GM12878 (cell line): ENCODE results near the gene NIP7. TPM values are rescaled to one million over a fixed set of nuclear protein-coding genes. Genes with fewer than 3 reads are reported as not detected.

ENCODE experiments used
- BRCA1 ChIP-seq: IDR thresholded peaks from 2 replicates; pipeline ENCODE4 v1.6.1; 2011; ENCODE audit warnings: low read depth, low read length, improper control_type of control experiment
- CBFB ChIP-seq: IDR thresholded peaks from 2 replicates; pipeline ENCODE4 v1.6.1; 2016; ENCODE audit warnings: antibody characterized with exemption, low read depth
- CBX3 ChIP-seq: fragments of 200-600 bp; sonication (generic); IDR thresholded peaks from 2 replicates; pipeline ENCODE4 v1.6.1; 2016; ENCODE audit warnings: low read depth, borderline replicate concordance
- ELK1 ChIP-seq: IDR thresholded peaks from 2 replicates; pipeline ENCODE4 v1.6.1; 2012; ENCODE audit warnings: low read depth, low read length, improper control_type of control experiment
- ESRRA ChIP-seq: IDR thresholded peaks from 2 replicates; pipeline ENCODE4 v1.6.1; 2012; ENCODE audit warnings: mild to moderate bottlenecking, low read length, improper control_type of control experiment
- HCFC1 ChIP-seq: fragments of 150-350 bp; IDR thresholded peaks from 2 replicates; pipeline ENCODE4 v1.6.1; 2014; ENCODE audit warnings: low read length
- NBN ChIP-seq: fragments of 450-650 bp; IDR thresholded peaks from 2 replicates; pipeline ENCODE4 v1.6.1; 2016
- PAX5 ChIP-seq: IDR thresholded peaks from 2 replicates; pipeline ENCODE4 v1.6.1; 2011; ENCODE audit warnings: low read depth, low read length, borderline replicate concordance
- POLR2AphosphoS5 ChIP-seq: IDR thresholded peaks from 2 replicates; pipeline ENCODE4 v1.6.1; 2011; ENCODE audit warnings: mild to moderate bottlenecking, low read length, inconsistent platforms
- RAD21 ChIP-seq: IDR thresholded peaks from 2 replicates; pipeline ENCODE4 v1.6.1; 2011; ENCODE audit warnings: mild to moderate bottlenecking, low read depth, low read length, moderate library complexity; ENCODE audit not compliant: insufficient read depth
- SIX5 ChIP-seq: IDR thresholded peaks from 2 replicates; pipeline ENCODE4 v1.6.1; 2011; ENCODE audit warnings: mild to moderate bottlenecking, low read depth, low read length, moderate library complexity; ENCODE audit not compliant: severe bottlenecking
- SMARCA5 ChIP-seq: fragments of 450-650 bp; IDR thresholded peaks from 2 replicates; pipeline ENCODE4 v1.6.1; 2017; ENCODE audit warnings: mild to moderate bottlenecking
- SREBF1 ChIP-seq: IDR thresholded peaks from 2 replicates; pipeline ENCODE4 v1.6.1; 2012; ENCODE audit warnings: mild to moderate bottlenecking, low read length
- SUZ12 ChIP-seq: fragments of 200-600 bp; sonication (generic); IDR thresholded peaks from one replicate; pipeline ENCODE4 v1.6.1; 2018; ENCODE audit warnings: antibody characterized with exemption, mild to moderate bottlenecking; ENCODE audit not compliant: unreplicated experiment
- TCF12 ChIP-seq: IDR thresholded peaks from 2 replicates; pipeline ENCODE4 v1.6.1; 2011; ENCODE audit warnings: low read depth, mild to moderate bottlenecking, low read length
- YBX1 ChIP-seq: fragments of 450-650 bp; IDR thresholded peaks from 2 replicates; pipeline ENCODE4 v1.6.1; 2016; ENCODE audit warnings: antibody characterized with exemption
- ZBED1 ChIP-seq: IDR thresholded peaks from 2 replicates; pipeline ENCODE4 v1.6.1; 2016; ENCODE audit warnings: borderline replicate concordance
- polyA plus RNA-seq, 11 experiments: library from polyadenylated mRNA; depleted of rRNA in 4 of 11; unstranded in 6 of 11; stranded (reverse) in 5 of 11; fragments of >200 nt; fragmentation: Nextera tagmentation in 4 of 11; fragmentation: Illumina TruSeq in 1 of 11; extraction: Ambion mirVana in 4 of 11; extraction: Trizol in 1 of 11; gene quantifications; 1 replicate in 1 of 11; 2 replicates in 10 of 11; pipeline versions ENCODE4 v1.2.1 to v1.2.3, GENCODE V29; 2011 to 2016; ENCODE audit warnings: inconsistent platforms in 2 of 11, missing spikeins in 2 of 11, low read depth in 1 of 11
- total RNA-seq, 4 experiments: library from RNA; depleted of rRNA in 3 of 4; stranded (reverse); fragments of >200 nt in 3 of 4; fragmentation: Illumina TruSeq in 1 of 4; extraction: Trizol in 1 of 4; gene quantifications; 2 replicates each; pipeline versions ENCODE4 v1.2.1 to v1.2.3, GENCODE V29; 2013 to 2021
- TF ChIP-seq, protein P1 (sequence below): fragments of 450-650 bp; IDR thresholded peaks from 2 replicates; pipeline ENCODE4 v1.6.1; 2017; ENCODE audit warnings: borderline replicate concordance
- TF ChIP-seq, protein P2 (sequence below): fragments of 450-650 bp; IDR thresholded peaks from 2 replicates; pipeline ENCODE4 v1.6.1; 2016; ENCODE audit warnings: mild to moderate bottlenecking
- TF ChIP-seq, protein P3 (sequence below): fragments of 450-650 bp; IDR thresholded peaks from 2 replicates; pipeline ENCODE4 v1.6.1; 2017; ENCODE audit warnings: mild to moderate bottlenecking, moderate library complexity

The NIP7 gene
- total and polyA plus RNA-seq, 10 of the 15 experiments (the other 5 are each of a cell fraction or from before 2014, with no cell fraction given), result 18.8 to 62.9 (median 56.7) TPM

GRCh38 chr16:69339289-69340094 is at the start of gene NIP7, which contains the start of gene COG8 (continued):
- no peak for TF ChIP-seq SUZ12
- TF ChIP-seq CBFB, result peak; percentile 79
- TF ChIP-seq SMARCA5, result peak; percentile 57
- 0 out of 2 replicates have a peak, but pooled peaks have one; percentile 48 for TF ChIP-seq TCF12
- TF ChIP-seq ESRRA, result 0 out of 2 replicates have a peak, but pooled peaks have one; percentile 36
- peak; percentile 84 for TF ChIP-seq ELK1
- TF ChIP-seq YBX1, result no peak
- TF ChIP-seq SREBF1, result no peak
- TF ChIP-seq CBX3, result no peak
- TF ChIP-seq HCFC1, result peak; percentile 79
- peak; percentile 90 for TF ChIP-seq NBN
- TF ChIP-seq BRCA1, result no peak
- peak; percentile 90; the same call in 1 of the 2 replicates for TF ChIP-seq POLR2AphosphoS5
- peak; percentile 50 for TF ChIP-seq SIX5
- TF ChIP-seq, protein P1, sequence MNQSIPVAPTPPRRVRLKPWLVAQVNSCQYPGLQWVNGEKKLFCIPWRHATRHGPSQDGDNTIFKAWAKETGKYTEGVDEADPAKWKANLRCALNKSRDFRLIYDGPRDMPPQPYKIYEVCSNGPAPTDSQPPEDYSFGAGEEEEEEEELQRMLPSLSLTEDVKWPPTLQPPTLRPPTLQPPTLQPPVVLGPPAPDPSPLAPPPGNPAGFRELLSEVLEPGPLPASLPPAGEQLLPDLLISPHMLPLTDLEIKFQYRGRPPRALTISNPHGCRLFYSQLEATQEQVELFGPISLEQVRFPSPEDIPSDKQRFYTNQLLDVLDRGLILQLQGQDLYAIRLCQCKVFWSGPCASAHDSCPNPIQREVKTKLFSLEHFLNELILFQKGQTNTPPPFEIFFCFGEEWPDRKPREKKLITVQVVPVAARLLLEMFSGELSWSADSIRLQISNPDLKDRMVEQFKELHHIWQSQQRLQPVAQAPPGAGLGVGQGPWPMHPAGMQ, result no peak
- TF ChIP-seq, protein P2, sequence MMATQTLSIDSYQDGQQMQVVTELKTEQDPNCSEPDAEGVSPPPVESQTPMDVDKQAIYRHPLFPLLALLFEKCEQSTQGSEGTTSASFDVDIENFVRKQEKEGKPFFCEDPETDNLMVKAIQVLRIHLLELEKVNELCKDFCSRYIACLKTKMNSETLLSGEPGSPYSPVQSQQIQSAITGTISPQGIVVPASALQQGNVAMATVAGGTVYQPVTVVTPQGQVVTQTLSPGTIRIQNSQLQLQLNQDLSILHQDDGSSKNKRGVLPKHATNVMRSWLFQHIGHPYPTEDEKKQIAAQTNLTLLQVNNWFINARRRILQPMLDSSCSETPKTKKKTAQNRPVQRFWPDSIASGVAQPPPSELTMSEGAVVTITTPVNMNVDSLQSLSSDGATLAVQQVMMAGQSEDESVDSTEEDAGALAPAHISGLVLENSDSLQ, result peak; percentile 36; the same call in 1 of the 2 replicates
- no peak for TF ChIP-seq PAX5
- TF ChIP-seq RAD21, result no peak
- TF ChIP-seq ZBED1, result no peak
- TF ChIP-seq, protein P3, sequence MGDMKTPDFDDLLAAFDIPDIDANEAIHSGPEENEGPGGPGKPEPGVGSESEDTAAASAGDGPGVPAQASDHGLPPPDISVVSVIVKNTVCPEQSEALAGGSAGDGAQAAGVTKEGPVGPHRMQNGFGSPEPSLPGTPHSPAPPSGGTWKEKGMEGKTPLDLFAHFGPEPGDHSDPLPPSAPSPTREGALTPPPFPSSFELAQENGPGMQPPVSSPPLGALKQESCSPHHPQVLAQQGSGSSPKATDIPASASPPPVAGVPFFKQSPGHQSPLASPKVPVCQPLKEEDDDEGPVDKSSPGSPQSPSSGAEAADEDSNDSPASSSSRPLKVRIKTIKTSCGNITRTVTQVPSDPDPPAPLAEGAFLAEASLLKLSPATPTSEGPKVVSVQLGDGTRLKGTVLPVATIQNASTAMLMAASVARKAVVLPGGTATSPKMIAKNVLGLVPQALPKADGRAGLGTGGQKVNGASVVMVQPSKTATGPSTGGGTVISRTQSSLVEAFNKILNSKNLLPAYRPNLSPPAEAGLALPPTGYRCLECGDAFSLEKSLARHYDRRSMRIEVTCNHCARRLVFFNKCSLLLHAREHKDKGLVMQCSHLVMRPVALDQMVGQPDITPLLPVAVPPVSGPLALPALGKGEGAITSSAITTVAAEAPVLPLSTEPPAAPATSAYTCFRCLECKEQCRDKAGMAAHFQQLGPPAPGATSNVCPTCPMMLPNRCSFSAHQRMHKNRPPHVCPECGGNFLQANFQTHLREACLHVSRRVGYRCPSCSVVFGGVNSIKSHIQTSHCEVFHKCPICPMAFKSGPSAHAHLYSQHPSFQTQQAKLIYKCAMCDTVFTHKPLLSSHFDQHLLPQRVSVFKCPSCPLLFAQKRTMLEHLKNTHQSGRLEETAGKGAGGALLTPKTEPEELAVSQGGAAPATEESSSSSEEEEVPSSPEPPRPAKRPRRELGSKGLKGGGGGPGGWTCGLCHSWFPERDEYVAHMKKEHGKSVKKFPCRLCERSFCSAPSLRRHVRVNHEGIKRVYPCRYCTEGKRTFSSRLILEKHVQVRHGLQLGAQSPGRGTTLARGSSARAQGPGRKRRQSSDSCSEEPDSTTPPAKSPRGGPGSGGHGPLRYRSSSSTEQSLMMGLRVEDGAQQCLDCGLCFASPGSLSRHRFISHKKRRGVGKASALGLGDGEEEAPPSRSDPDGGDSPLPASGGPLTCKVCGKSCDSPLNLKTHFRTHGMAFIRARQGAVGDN, result peak; percentile 35
